HAP-1 (cell line): ENCODE results near the gene RNF125.
"Not testable (repeated sequence)": the region's sequence is repeated elsewhere in the genome, so short reads cannot be mapped to it uniquely, and the experiment has no call there.

Experiments
- DNase-seq, 2 experiments: peaks; one replicate each; pipeline ENCODE4 v3.0.0-alpha.2; 2016 to 2020; ENCODE audit warnings: low spot score in 2 of 2
- H3K27me3 ChIP-seq: fragments of 250-450 bp; sonication (Bioruptor Pico); 2 replicates; pipeline ENCODE4 v1.5.1; 2020; ENCODE audit warnings: low read depth, mild to moderate bottlenecking, moderate library complexity
- H3K36me3 ChIP-seq: fragments of 250-450 bp; sonication (Bioruptor Pico); replicated peaks from 2 replicates; pipeline ENCODE4 v1.5.1; 2020; ENCODE audit warnings: mild to moderate bottlenecking
- H3K4me1 ChIP-seq: fragments of 250-450 bp; sonication (Bioruptor Pico); 2 replicates; pipeline ENCODE4 v1.5.1; 2020; ENCODE audit warnings: mild to moderate bottlenecking
- H3K4me3 ChIP-seq: fragments of 250-450 bp; sonication (Bioruptor Pico); 2 replicates; pipeline ENCODE4 v1.5.1; 2020; ENCODE audit warnings: mild to moderate bottlenecking, moderate library complexity
- H3K9me3 ChIP-seq: fragments of 250-450 bp; sonication (Bioruptor Pico); 2 replicates; pipeline ENCODE4 v1.5.1; 2020; ENCODE audit warnings: mild to moderate bottlenecking, moderate library complexity
- in situ Hi-C: fragments of 300-500 bp; cut with MboI; formaldehyde crosslinking; loops from 3 replicates; pipeline ENCODE4 v1.14.3; 2020; ENCODE audit warnings: low sequenced_read_pairs, inconsistent platforms, mixed read lengths

Gene RNF125

GRCh38 chr18:32001141-32001540, 17.5 kb upstream of the RNF125 start:
- H3K36me3 ChIP-seq, in situ Hi-C loops, H3K4me3 ChIP-seq, H3K4me1 ChIP-seq, H3K27me3 ChIP-seq, DNase-seq, H3K9me3 ChIP-seq: not testable (repeated sequence)

- H3K4me3 ChIP-seq, DNase-seq, in situ Hi-C loops, H3K36me3 ChIP-seq, H3K27me3 ChIP-seq, H3K9me3 ChIP-seq, H3K4me1 ChIP-seq: not testable (repeated sequence)
Observed at GRCh38 chr18:32003822-32004221, 14.8 kb upstream of the RNF125 start.

- DNase-seq, result no peak
- no peaks in the 10 kb centered on the region for H3K36me3 ChIP-seq
- H3K27me3 ChIP-seq, result no peaks in the 10 kb centered on the region
- H3K4me1 ChIP-seq, result no peaks in the 10 kb centered on the region
- no peak overlapping the region for H3K4me3 ChIP-seq
- in situ Hi-C loops, result no loop called here
- no peaks in the 10 kb centered on the region for H3K9me3 ChIP-seq
Observed at GRCh38 chr18:32010124-32010721, 8.4 kb upstream of the RNF125 start.

- H3K4me1 ChIP-seq, result no peaks in the 10 kb centered on the region
- H3K4me3 ChIP-seq, result no peak overlapping the region
- no peaks in the 10 kb centered on the region for H3K9me3 ChIP-seq
- H3K27me3 ChIP-seq, result no peaks in the 10 kb centered on the region
- H3K36me3 ChIP-seq, result no peaks in the 10 kb centered on the region
- no peak for DNase-seq
- in situ Hi-C loops, result no loop called here
Observed at GRCh38 chr18:32011193-32011592, 7.4 kb upstream of the RNF125 start.

GRCh38 chr18:32019251-32019948, 775 bp downstream of the RNF125 start:
- in situ Hi-C loops, result no loop called here

GRCh38 chr18:32019949-32020625, 1.5 kb downstream of the RNF125 start:
- in situ Hi-C loops, result not testable (repeated sequence)

More at GRCh38 chr18:32019251-32019948, 775 bp downstream of the RNF125 start:
- DNase-seq, result peak; percentile 3 to 56
- H3K36me3 ChIP-seq, result no peaks in the 10 kb centered on the region
- peak overlapping the region; percentile 41 for H3K4me3 ChIP-seq
- H3K4me1 ChIP-seq, result peaks cover 19% of the 10 kb centered on the region
- H3K9me3 ChIP-seq, result no peaks in the 10 kb centered on the region
- H3K27me3 ChIP-seq, result no peaks in the 10 kb centered on the region

GRCh38 chr18:32021756-32022564, 3.3 kb downstream of the RNF125 start:
- in situ Hi-C loops, result no loop called here
- Histone ChIP-seq H3K4me1 (peaks cover 19% of the 10 kb centered on the region), H3K4me3 (no peak overlapping the region), H3K36me3 (no peaks in the 10 kb centered on the region), H3K9me3 (no peaks in the 10 kb centered on the region), H3K27me3 (no peaks in the 10 kb centered on the region)
- peak in 1 of 2 experiments; percentile 45 for DNase-seq

More at GRCh38 chr18:32019949-32020625, 1.5 kb downstream of the RNF125 start:
- peak in 1 of 2 experiments; percentile 10 for DNase-seq
- Histone ChIP-seq H3K4me3 (peak overlapping the region; percentile 41), H3K4me1 (peaks cover 19% of the 10 kb centered on the region)
- not testable (repeated sequence) for H3K9me3 ChIP-seq, H3K36me3 ChIP-seq, H3K27me3 ChIP-seq

- Histone ChIP-seq H3K36me3 (no peaks in the 10 kb centered on the region), H3K9me3 (no peaks in the 10 kb centered on the region), H3K27me3 (no peaks in the 10 kb centered on the region), H3K4me1 (peaks cover 10% of the 10 kb centered on the region), H3K4me3 (no peak overlapping the region)
- in situ Hi-C loops, result no loop called here
- no peak for DNase-seq
Observed at GRCh38 chr18:32025744-32026143, 7.1 kb downstream of the RNF125 start.

GRCh38 chr18:32026491-32027086, 8.0 kb downstream of the RNF125 start:
- no peaks in the 10 kb centered on the region for H3K9me3 ChIP-seq
- in situ Hi-C loops, result no loop called here
- no peak overlapping the region for H3K4me3 ChIP-seq
- no peak for DNase-seq
- H3K36me3 ChIP-seq, result no peaks in the 10 kb centered on the region
- H3K4me1 ChIP-seq, result peaks cover 5% of the 10 kb centered on the region
- no peaks in the 10 kb centered on the region for H3K27me3 ChIP-seq

GRCh38 chr18:32029558-32029957, 10.9 kb downstream of the RNF125 start:
- no peak overlapping the region for H3K4me3 ChIP-seq
- H3K9me3 ChIP-seq, result no peaks in the 10 kb centered on the region
- no peaks in the 10 kb centered on the region for H3K27me3 ChIP-seq
- in situ Hi-C loops, result no loop called here
- no peaks in the 10 kb centered on the region for H3K4me1 ChIP-seq
- no peaks in the 10 kb centered on the region for H3K36me3 ChIP-seq
- DNase-seq, result no peak

GRCh38 chr18:32032609-32033008, 14.0 kb downstream of the RNF125 start:
- in situ Hi-C loops, result no loop called here
- Histone ChIP-seq H3K36me3 (no peaks in the 10 kb centered on the region), H3K4me3 (no peak overlapping the region), H3K4me1 (no peaks in the 10 kb centered on the region), H3K27me3 (no peaks in the 10 kb centered on the region), H3K9me3 (no peaks in the 10 kb centered on the region)
- no peak for DNase-seq

GRCh38 chr18:32036506-32037180, 18.0 kb downstream of the RNF125 start:
- Histone ChIP-seq H3K4me1 (no peaks in the 10 kb centered on the region), H3K9me3 (no peaks in the 10 kb centered on the region), H3K27me3 (no peaks in the 10 kb centered on the region), H3K36me3 (no peaks in the 10 kb centered on the region), H3K4me3 (no peak overlapping the region)
- DNase-seq, result no peak
- in situ Hi-C loops, result no loop called here

- in situ Hi-C loops, result no loop called here
- no peaks in the 10 kb centered on the region for H3K36me3 ChIP-seq
- no peaks in the 10 kb centered on the region for H3K4me1 ChIP-seq
- DNase-seq, result no peak
- H3K4me3 ChIP-seq, result no peak overlapping the region
- H3K9me3 ChIP-seq, result no peaks in the 10 kb centered on the region
- no peaks in the 10 kb centered on the region for H3K27me3 ChIP-seq
Observed at GRCh38 chr18:32037616-32038015, 19.0 kb downstream of the RNF125 start.
